Measurements from ENCODE around the gene PEX16.

The PEX16 gene

DNA sequence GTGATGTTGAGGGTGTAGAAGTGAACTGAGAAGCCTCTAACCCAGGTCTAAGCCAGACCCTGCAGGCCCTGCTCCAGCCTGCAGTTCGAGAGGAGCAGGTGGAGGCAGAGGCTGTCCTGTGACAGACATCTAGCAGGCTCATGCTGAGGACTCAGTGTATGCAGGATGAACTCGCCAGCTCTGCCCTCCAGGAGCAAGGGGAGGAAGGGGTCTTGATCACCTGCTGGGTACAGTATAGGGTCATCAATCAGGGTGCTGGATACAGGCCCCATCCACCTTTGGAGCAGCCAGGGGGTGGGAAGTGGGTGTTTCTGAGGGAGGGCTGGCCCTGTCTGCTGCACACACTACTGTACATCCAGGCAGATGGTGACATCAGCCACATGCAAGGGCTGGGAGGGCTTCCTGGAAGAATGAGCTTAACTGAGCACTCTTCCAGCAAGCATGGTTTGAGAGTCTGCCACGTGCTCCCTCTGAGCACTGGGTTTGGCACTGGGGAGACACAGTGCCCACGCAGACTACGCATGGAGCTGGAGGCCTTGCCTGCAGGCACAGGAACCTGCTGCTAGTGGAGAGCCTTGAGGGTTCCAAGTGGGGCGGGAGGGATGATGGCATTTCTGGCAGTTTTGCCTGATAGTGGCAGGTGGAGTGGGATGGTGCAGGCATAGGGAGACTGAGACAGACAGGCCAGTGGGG, 23.0 kb downstream of the PEX16 start:
- TF ChIP-seq, protein P1, sequence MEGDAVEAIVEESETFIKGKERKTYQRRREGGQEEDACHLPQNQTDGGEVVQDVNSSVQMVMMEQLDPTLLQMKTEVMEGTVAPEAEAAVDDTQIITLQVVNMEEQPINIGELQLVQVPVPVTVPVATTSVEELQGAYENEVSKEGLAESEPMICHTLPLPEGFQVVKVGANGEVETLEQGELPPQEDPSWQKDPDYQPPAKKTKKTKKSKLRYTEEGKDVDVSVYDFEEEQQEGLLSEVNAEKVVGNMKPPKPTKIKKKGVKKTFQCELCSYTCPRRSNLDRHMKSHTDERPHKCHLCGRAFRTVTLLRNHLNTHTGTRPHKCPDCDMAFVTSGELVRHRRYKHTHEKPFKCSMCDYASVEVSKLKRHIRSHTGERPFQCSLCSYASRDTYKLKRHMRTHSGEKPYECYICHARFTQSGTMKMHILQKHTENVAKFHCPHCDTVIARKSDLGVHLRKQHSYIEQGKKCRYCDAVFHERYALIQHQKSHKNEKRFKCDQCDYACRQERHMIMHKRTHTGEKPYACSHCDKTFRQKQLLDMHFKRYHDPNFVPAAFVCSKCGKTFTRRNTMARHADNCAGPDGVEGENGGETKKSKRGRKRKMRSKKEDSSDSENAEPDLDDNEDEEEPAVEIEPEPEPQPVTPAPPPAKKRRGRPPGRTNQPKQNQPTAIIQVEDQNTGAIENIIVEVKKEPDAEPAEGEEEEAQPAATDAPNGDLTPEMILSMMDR (conservative IDR thresholded peaks at IDR 0.05) = no peak
- no peak overlapping the region for H3K27ac ChIP-seq

DNA sequence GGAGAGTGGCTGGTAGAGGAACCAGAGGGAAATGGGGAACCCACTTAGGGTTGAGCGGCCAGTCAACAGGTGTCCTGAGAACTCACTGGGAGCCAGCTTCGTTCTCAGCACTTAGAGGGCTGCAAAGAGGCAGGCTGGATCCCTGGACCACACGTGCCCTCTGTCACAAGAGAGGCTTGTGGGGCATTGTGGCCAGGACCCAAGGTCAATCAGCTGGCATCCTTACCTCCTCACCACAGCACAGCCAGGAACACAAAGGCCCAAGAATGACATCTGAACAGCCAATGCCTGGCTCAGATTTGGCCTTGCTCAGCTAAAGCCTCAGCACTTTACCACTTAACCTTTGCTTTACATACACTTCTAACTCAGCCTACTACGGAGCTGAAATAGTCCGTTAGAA, 24.8 kb downstream of the PEX16 start:
- H3K27ac ChIP-seq = no peak overlapping the region
- TF ChIP-seq, protein P1 (conservative IDR thresholded peaks at IDR 0.05) = no peak

DNA sequence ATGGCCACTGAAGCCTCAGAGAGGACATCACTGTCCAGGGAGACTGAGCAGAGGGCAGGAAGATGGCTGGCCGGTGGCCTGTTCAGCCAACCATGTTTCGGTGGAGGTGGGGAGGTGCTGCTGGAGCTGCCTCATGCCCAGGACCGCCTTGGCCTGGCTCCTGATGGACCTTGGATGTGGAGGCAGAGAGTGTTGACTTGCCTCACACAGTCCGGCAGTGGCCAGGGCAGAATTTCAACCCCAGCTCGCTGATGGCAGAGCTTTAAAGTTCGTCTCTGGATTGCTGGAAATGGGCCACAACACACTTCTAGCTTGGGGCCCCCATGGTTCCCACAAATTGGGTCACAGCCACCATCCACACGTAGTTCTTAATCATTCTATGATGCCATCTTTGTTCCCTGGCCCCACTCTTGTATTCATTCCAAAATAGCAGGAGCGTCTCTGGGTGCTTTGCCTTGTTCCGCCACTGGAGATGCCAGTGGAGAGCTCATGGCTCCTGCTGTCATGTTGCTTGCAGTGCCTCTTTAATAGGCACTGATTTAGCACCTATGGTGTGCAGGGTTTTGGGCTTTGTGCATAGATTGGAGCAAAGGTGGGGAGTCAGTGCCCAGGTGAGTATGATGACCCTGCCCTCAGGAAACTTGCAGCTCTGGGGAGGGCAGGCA, 26.7 kb downstream of the PEX16 start:
- TF ChIP-seq, protein P1 (conservative IDR thresholded peaks at IDR 0.05) = no peak
- H3K27ac ChIP-seq = no peak overlapping the region

DNA sequence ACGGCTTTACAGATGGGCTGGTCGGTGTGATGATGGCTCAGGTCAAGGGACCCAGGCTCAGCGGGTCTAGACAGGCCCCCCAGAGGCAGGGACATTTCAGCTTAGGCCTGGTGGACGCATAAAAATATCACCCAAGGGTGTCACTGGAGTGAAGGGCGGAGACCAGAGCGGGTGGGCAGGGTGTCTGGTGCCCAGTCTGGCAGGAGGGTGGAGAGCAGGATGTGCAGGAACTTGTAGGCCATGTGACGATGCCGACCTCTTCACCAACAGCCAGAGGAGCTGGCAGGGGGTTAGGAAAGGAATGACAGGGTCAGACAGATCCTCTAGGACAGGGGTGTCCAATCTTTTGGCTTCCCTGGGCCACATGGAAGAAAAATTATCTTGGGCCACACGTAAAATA, 27.7 kb downstream of the PEX16 start:
- H3K27ac ChIP-seq = no peak overlapping the region
- TF ChIP-seq, protein P1 (conservative IDR thresholded peaks at IDR 0.05) = no peak

DNA sequence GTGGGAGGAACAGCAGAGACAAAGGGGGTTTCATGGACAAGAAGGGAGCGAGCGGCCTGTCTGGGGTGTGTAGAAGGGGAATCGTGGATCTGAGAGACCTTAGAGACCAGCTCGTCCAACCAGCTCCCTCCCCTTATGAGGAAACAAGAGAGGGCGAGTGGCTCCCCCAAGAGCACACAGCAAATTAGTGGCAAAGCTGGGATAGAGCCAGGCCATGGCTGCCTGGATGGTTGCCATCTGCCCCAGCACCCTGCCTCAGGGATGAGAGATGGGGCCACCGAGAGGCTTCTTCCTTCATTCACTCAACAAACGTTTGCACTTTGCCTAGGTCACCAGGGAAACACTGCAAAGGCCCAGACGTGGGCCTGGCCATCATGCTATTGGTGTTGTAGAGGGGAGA, 28.1 kb downstream of the PEX16 start:
- TF ChIP-seq, protein P1 (conservative IDR thresholded peaks at IDR 0.05) = no peak
- no peak overlapping the region for H3K27ac ChIP-seq

DNA sequence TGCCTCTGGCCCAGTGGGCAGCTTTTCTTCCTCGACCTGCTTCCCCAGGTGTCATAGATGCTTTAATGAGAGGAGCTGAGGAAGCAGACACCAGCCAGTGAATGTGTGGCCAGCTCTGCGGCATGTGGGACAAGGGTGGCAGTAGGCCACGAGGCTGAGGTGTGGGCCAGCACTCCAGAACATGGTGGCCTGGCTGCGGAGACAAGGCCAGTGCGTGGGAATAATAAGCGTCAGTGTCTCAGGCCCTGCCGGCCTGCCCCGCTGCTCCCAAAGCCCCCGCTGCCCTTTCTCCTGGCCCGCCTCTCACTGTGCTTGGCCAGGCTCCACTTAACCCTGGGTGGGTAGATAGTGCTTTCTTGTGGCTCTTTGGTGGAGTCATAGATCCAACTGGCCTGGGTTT, 30.1 kb downstream of the PEX16 start:
- TF ChIP-seq, protein P1 (conservative IDR thresholded peaks at IDR 0.05) = no peak
- peak overlapping the region; percentile 93; the same call in 1 of the 2 replicates for H3K27ac ChIP-seq

DNA sequence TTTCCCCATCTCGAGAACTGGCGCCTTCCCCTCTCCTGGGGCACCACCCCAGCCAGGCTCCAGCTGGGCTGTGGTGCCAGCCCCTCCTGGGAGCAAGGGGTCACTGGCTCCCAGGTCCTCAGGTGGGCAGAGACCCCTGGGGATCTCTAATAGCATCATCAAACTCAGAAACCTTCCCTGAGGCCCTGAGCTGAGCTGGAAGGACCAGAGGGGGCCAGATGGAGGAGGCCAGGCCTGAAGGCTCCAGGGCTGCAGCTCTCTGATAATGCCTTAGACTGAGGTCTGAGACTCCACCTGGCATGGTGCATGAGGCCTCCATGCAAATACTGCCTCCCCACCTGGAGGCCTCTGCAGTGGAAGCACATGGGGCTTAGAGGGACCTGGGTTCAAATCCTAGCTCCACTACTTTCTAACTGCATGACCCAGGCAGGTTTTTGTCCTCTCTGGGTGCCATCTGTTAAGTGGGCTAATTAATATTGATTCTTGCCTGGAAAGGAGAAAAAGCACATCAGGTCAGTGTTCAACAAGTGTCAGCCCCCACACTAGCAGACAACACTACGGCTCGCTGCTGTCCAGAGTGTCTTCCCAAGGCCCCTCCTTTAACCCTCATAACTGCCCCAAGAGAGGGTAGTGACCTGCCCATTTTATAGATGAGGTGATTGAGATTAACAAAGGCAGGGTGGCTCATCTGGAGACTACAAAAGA, 30.7 kb downstream of the PEX16 start:
- H3K27ac ChIP-seq = peak overlapping the region; percentile 93
- TF ChIP-seq, protein P1 (conservative IDR thresholded peaks at IDR 0.05) = no peak

Measured in VCaP (cell line).